HCT116 (cell line): ENCODE measurements around the gene IGFN1. TPM values are rescaled to one million over a fixed set of nuclear protein-coding genes. Genes with fewer than 3 reads are reported as not detected.

Experiments used
- ATAC-seq: fragments of 200-7000 bp; cut with Tn5 transposase; 2 replicates; pipeline ENCODE4 v1.9.1; 2020; ENCODE audit warnings: mild to moderate bottlenecking, moderate library complexity
- BruUV-seq: library from RNA; stranded (reverse); fragments of 400-500 nt; replicated peaks from 2 replicates; lab custom pipeline; 2021; lab: Mats Ljungman, UMichigan
- CTCF ChIA-PET: fragments of 300-600 bp; sonication (Branson Sonifier 250); formaldehyde crosslinking; loops from one replicate; lab custom pipeline; 2021; ENCODE audit warnings: antibody characterized with exemption; lab: Charles Lee
- POLR2A ChIA-PET: fragments of 300-600, 350-600 bp; sonication (Branson Sonifier 250); formaldehyde crosslinking; loops from one replicate; lab custom pipeline; 2021; ENCODE audit warnings: antibody characterized with exemption; lab: Charles Lee
- RAD21 ChIA-PET, 2 experiments: fragments of 300-600 bp; sonication (Branson Sonifier 250); formaldehyde crosslinking; loops; one replicate each; lab custom pipeline; 2023; ENCODE audit warnings: low total read pairs in 2 of 2; ENCODE audit not compliant: uncharacterized antibody in 2 of 2, unreplicated experiment in 2 of 2, low non-redundant PET in 1 of 2; lab: Charles Lee
- DNase-seq: peaks from one replicate; pipeline ENCODE4 v3.0.0-alpha.2; 2010; ENCODE audit warnings: low read depth, low spot score
- H2AFZ ChIP-seq: fragments of 200-600 bp; shearing (Covaris generic), sonication (generic); 2 replicates; pipeline ENCODE4 v1.6.1; 2017; ENCODE audit warnings: low read depth, mixed run types, mixed read lengths, antibody characterized with exemption, low read length; ENCODE audit not compliant: poor library complexity, severe bottlenecking
- H3K27ac ChIP-seq: 2 replicates; pipeline ENCODE4 v1.5.1; 2012; ENCODE audit warnings: low read depth, low read length
- H3K27me3 ChIP-seq: fragments of 200-600 bp; sonication (generic); 2 replicates; pipeline ENCODE4 v1.6.1; 2016; ENCODE audit warnings: mixed run types, low read length, mixed read lengths; ENCODE audit not compliant: insufficient read depth
- H3K36me3 ChIP-seq, 2 experiments: fragments of 200-500 bp in 1 of 2; fragments of 200-600 bp in 1 of 2; sonication (Bioruptor generic) in 1 of 2; sonication (generic) in 1 of 2; 2 replicates each; pipeline versions ENCODE4 v1.5.1 to v1.6.1; 2014 to 2016; ENCODE audit warnings: low read length in 2 of 2, inconsistent platforms in 1 of 2, mixed read lengths in 1 of 2, mixed run types in 1 of 2; ENCODE audit not compliant: insufficient read depth in 2 of 2, control insufficient read depth in 1 of 2
- H3K4me1 ChIP-seq, 2 experiments: fragments of 200-600 bp in 1 of 2; sonication (generic) in 1 of 2; 2 replicates each; pipeline versions ENCODE4 v1.5.1 to v1.6.1; 2012 to 2017; ENCODE audit warnings: low read length in 2 of 2, inconsistent platforms in 1 of 2, mild to moderate bottlenecking in 1 of 2, mixed read lengths in 1 of 2, mixed run types in 1 of 2, moderate library complexity in 1 of 2; ENCODE audit not compliant: insufficient read depth in 2 of 2, control insufficient read depth in 1 of 2
- H3K4me2 ChIP-seq: fragments of 200-600 bp; sonication (generic); 2 replicates; pipeline ENCODE4 v1.6.1; 2017; ENCODE audit warnings: mixed run types, low read length, mixed read lengths
- H3K4me3 ChIP-seq, 2 experiments: fragments of 200-600 bp in 1 of 2; sonication (generic) in 1 of 2; replicated peaks in 1 of 2; 2 replicates each; pipeline ENCODE4 v1.5.1; 2011 to 2016; ENCODE audit warnings: low read length in 2 of 2, control low read depth in 1 of 2, low read depth in 1 of 2, mild to moderate bottlenecking in 1 of 2, mixed read lengths in 1 of 2, mixed run types in 1 of 2
- H3K79me2 ChIP-seq: fragments of 200-600 bp; sonication (generic); 2 replicates; pipeline ENCODE4 v1.6.1; 2017; ENCODE audit warnings: mild to moderate bottlenecking, mixed run types, low read length, moderate library complexity, mixed read lengths; ENCODE audit not compliant: insufficient read depth
- H3K9ac ChIP-seq: fragments of 200-600 bp; sonication (generic); 2 replicates; pipeline ENCODE4 v1.6.1; 2016; ENCODE audit warnings: low read length, mixed read lengths
- H3K9me2 ChIP-seq: fragments of 200-600 bp; sonication (generic), shearing (Covaris generic); 2 replicates; pipeline ENCODE4 v1.6.1; 2017; ENCODE audit warnings: mixed run types, mild to moderate bottlenecking, moderate library complexity; ENCODE audit not compliant: insufficient read depth
- H3K9me3 ChIP-seq, 2 experiments: fragments of 200-500 bp in 1 of 2; fragments of 200-600 bp in 1 of 2; sonication (Bioruptor generic) in 1 of 2; sonication (generic) in 1 of 2; 2 replicates each; pipeline ENCODE4 v1.6.1; 2014 to 2017; ENCODE audit warnings: low read length in 2 of 2, mixed read lengths in 2 of 2, inconsistent platforms in 1 of 2, low read depth in 1 of 2, mild to moderate bottlenecking in 1 of 2, mixed run types in 1 of 2, moderate library complexity in 1 of 2; ENCODE audit not compliant: control insufficient read depth in 1 of 2, insufficient read depth in 1 of 2
- H4K20me1 ChIP-seq: fragments of 200-600 bp; sonication (generic), shearing (Covaris generic); 2 replicates; pipeline ENCODE4 v1.6.1; 2017; ENCODE audit warnings: mixed run types, mild to moderate bottlenecking, moderate library complexity; ENCODE audit not compliant: insufficient read depth
- ELF1 ChIP-seq: IDR thresholded peaks from 2 replicates; pipeline ENCODE4 v1.6.1; 2012; ENCODE audit warnings: low read depth, borderline replicate concordance
- EZH2 ChIP-seq: fragments of 200-600 bp; sonication (generic); IDR thresholded peaks from 2 replicates; pipeline ENCODE4 v1.6.1; 2017; ENCODE audit warnings: antibody characterized with exemption, mixed run types
- EZH2phosphoT487 ChIP-seq: fragments of 200-600 bp; IDR thresholded peaks from 2 replicates; pipeline ENCODE4 v1.6.1; 2018; ENCODE audit warnings: antibody characterized with exemption, borderline replicate concordance
- FOSL1 ChIP-seq: IDR thresholded peaks from 2 replicates; pipeline ENCODE4 v1.6.1; 2012; ENCODE audit warnings: low read depth
- JUND ChIP-seq: IDR thresholded peaks from 2 replicates; pipeline ENCODE4 v1.6.1; 2012
- POLR2AphosphoS5 ChIP-seq: IDR thresholded peaks from 2 replicates; pipeline ENCODE4 v1.6.1; 2011; ENCODE audit warnings: mild to moderate bottlenecking, low read depth, low read length, moderate library complexity
- RAD21 ChIP-seq: IDR thresholded peaks from 2 replicates; pipeline ENCODE4 v1.6.1; 2012; ENCODE audit warnings: low read depth, mild to moderate bottlenecking
- ZFX ChIP-seq: fragments of 450-650 bp; IDR thresholded peaks from 2 replicates; pipeline ENCODE4 v1.6.1; 2017
- intact Hi-C: fragments of 100-400 bp; cut with micrococcal nuclease; formaldehyde crosslinking; loops from 2 replicates; pipeline ENCODE4 v1.10.0; 2022
- total RNA-seq: library from RNA; stranded (reverse); gene quantifications from one replicate; pipeline ENCODE4 v1.2.1, GENCODE V29; 2021; ENCODE audit not compliant: unreplicated experiment

Gene IGFN1
- total RNA-seq, 1 experiment from 2014 or later = not detected

DNA sequence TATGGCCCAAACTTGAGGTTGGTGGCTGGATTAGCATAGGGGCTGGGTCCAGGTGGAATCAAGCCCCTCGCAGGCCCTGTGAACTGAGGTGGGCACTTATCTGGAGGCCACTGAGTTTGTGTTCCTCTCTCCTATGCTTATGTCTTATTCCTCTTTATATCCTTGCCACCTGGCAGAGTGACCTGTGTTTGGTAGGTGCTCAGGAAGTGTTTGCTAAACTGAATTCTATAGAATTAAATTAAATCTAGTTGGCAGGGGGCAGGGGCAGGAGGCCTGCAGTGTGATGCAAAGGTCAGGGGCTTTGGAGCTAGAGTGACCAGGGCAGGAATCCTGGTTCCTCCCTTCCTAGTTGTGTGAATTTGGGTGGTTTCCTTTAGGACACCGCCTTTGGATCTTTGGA is 35.3 kb upstream of the IGFN1 start:
- Histone ChIP-seq H3K4me2 (no peak overlapping the region), H3K27ac (no peak overlapping the region), H3K36me3 (peaks cover 10 to 12% of the 10 kb centered on the region in 2 experiments), H3K9me2 (no peaks in the 10 kb centered on the region), H3K27me3 (no peaks in the 10 kb centered on the region), H3K4me1 (peaks cover 3 to 15% of the 10 kb centered on the region in 2 experiments; a peak in 3 of 4 replicates), H3K9me3 (no peaks in the 10 kb centered on the region), H3K79me2 (peaks cover 17% of the 10 kb centered on the region; the same call in 1 of the 2 replicates), H3K4me3 (no peak overlapping the region), H3K9ac (no peak overlapping the region), H4K20me1 (no peaks in the 10 kb centered on the region), H2AFZ (no peak overlapping the region)
- DNase-seq (no peak), ATAC-seq (no peak)
- RAD21 ChIA-PET = no interaction called here
- BruUV-seq = no TSS peak
- intact Hi-C loops = no loop called here
- CTCF ChIA-PET = interaction anchor here (1.7 kb wide), 1 partner anchor 183 kb away, joined by 5 read pairs; no protein-coding TSS in a partner anchor
- POLR2A ChIA-PET = no interaction called here
- TF ChIP-seq FOSL1 (no peak), ELF1 (no peak), EZH2phosphoT487 (no peak), POLR2AphosphoS5 (no peak), ZFX (no peak), JUND (no peak), EZH2 (no peak)

- intact Hi-C loops = no loop called here
- Histone ChIP-seq H2AFZ (no peak overlapping the region), H4K20me1 (no peaks in the 10 kb centered on the region), H3K4me1 (peaks cover 3 to 15% of the 10 kb centered on the region in 2 experiments; a peak in 3 of 4 replicates), H3K79me2 (peaks cover 17% of the 10 kb centered on the region; the same call in 1 of the 2 replicates), H3K27ac (no peak overlapping the region), H3K9me2 (no peaks in the 10 kb centered on the region), H3K9ac (no peak overlapping the region), H3K4me2 (no peak overlapping the region), H3K27me3 (no peaks in the 10 kb centered on the region), H3K9me3 (no peaks in the 10 kb centered on the region), H3K36me3 (peaks cover 5 to 6% of the 10 kb centered on the region in 2 experiments), H3K4me3 (no peak overlapping the region)
- ChIA-PET CTCF (no interaction called here), RAD21 (no interaction called here), POLR2A (no interaction called here)
- TF ChIP-seq RAD21 = no peak
- TF ChIP-seq ELF1 = no peak
- TF ChIP-seq FOSL1 = no peak
- DNase-seq (no peak), ATAC-seq (no peak)
- no TSS peak for BruUV-seq
Observed at GRCh38 chr1:201156346-201156745, 34.3 kb upstream of the IGFN1 start.
